GM23338 (cell line): ENCODE data around the gene AMPD3.

ENCODE experiments used
- CREB1 ChIP-seq: fragments of 250-450 bp; sonication (Bioruptor Pico); IDR thresholded peaks from 2 replicates; pipeline ENCODE4 v1.5.0; 2020; ENCODE audit warnings: low read depth, mild to moderate bottlenecking, moderate library complexity
- EZH2 ChIP-seq: fragments of 200-600 bp; sonication (generic); IDR thresholded peaks from one replicate; pipeline ENCODE4 v1.8.0; 2017; ENCODE audit warnings: antibody characterized with exemption, mild to moderate bottlenecking, low read depth; ENCODE audit not compliant: unreplicated experiment
- POLR2AphosphoS5 ChIP-seq: IDR thresholded peaks from 2 replicates; pipeline ENCODE4 v1.6.1; 2016; ENCODE audit warnings: antibody characterized with exemption, low read depth
- TF ChIP-seq, protein P1 (sequence below), 2 experiments: fragments of 200-600 bp in 1 of 2; sonication (generic) in 1 of 2; conservative IDR thresholded peaks; 2 replicates each; pipeline versions ENCODE4 v1.5.1 to v1.6.1; 2016 to 2017; ENCODE audit warnings: antibody characterized with exemption in 2 of 2, low read depth in 2 of 2, mild to moderate bottlenecking in 2 of 2, moderate library complexity in 1 of 2
- TF ChIP-seq, protein P2 (sequence below): fragments of 250-450 bp; sonication (Bioruptor Pico); IDR thresholded peaks from 2 replicates; pipeline ENCODE4 v1.5.0; 2020; ENCODE audit warnings: mild to moderate bottlenecking, moderate library complexity
- TF ChIP-seq, protein P3 (sequence below): IDR thresholded peaks from one replicate; pipeline ENCODE4 v1.6.1; 2018; ENCODE audit warnings: antibody characterized with exemption; ENCODE audit not compliant: unreplicated experiment

DNA sequence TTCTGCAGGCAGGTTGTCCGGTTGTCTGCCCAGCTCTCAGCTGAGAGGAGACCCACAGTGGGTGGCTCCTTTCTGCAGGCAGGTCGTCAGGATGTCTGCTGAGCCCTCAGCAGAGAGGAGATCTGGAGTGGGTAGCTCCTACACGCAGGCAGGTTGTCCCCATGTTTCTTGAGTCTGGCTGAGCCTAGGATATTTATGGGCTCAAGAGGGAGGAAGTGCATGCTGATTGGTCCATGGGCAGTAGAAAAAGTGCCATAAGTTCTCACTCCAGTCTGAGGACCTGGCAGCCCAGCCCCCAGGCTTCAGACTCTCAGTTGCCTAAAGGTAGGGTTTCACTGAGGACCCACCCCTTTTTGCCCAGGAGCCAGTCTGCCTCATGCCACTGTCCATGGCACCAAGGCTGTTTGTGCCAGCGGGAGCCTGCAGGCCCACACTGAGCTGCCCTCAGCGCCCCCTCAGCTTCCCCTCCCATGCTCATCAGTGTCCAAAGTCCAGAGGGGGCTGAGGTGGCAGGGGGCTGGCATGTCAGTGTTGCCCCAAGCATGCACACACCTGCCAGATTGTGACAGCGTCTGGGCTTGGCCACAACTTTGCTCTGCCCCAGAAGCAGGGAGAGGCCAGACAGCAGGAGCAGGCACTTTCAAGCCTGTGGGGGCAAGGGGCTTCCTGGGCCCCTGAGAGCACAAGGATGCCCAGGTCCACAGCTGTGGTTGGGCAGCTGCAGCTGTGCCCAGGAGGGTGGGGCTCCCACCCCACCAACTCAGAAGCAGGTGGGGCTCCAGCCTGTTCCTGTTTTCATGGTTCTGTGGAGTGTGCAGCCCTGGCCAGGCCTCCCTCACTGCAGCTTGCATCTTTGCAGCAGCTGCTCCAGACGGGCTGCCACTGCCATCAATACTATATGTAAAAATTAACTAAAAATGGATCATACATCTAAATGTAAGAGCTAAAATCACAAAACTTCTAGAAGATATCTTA, 89.7 kb downstream of the AMPD3 start:
- TF ChIP-seq, protein P1, sequence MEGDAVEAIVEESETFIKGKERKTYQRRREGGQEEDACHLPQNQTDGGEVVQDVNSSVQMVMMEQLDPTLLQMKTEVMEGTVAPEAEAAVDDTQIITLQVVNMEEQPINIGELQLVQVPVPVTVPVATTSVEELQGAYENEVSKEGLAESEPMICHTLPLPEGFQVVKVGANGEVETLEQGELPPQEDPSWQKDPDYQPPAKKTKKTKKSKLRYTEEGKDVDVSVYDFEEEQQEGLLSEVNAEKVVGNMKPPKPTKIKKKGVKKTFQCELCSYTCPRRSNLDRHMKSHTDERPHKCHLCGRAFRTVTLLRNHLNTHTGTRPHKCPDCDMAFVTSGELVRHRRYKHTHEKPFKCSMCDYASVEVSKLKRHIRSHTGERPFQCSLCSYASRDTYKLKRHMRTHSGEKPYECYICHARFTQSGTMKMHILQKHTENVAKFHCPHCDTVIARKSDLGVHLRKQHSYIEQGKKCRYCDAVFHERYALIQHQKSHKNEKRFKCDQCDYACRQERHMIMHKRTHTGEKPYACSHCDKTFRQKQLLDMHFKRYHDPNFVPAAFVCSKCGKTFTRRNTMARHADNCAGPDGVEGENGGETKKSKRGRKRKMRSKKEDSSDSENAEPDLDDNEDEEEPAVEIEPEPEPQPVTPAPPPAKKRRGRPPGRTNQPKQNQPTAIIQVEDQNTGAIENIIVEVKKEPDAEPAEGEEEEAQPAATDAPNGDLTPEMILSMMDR (conservative IDR thresholded peaks at IDR 0.05; ENCODE audit: low read depth in 2 of 2) = no peak
- TF ChIP-seq, protein P2, sequence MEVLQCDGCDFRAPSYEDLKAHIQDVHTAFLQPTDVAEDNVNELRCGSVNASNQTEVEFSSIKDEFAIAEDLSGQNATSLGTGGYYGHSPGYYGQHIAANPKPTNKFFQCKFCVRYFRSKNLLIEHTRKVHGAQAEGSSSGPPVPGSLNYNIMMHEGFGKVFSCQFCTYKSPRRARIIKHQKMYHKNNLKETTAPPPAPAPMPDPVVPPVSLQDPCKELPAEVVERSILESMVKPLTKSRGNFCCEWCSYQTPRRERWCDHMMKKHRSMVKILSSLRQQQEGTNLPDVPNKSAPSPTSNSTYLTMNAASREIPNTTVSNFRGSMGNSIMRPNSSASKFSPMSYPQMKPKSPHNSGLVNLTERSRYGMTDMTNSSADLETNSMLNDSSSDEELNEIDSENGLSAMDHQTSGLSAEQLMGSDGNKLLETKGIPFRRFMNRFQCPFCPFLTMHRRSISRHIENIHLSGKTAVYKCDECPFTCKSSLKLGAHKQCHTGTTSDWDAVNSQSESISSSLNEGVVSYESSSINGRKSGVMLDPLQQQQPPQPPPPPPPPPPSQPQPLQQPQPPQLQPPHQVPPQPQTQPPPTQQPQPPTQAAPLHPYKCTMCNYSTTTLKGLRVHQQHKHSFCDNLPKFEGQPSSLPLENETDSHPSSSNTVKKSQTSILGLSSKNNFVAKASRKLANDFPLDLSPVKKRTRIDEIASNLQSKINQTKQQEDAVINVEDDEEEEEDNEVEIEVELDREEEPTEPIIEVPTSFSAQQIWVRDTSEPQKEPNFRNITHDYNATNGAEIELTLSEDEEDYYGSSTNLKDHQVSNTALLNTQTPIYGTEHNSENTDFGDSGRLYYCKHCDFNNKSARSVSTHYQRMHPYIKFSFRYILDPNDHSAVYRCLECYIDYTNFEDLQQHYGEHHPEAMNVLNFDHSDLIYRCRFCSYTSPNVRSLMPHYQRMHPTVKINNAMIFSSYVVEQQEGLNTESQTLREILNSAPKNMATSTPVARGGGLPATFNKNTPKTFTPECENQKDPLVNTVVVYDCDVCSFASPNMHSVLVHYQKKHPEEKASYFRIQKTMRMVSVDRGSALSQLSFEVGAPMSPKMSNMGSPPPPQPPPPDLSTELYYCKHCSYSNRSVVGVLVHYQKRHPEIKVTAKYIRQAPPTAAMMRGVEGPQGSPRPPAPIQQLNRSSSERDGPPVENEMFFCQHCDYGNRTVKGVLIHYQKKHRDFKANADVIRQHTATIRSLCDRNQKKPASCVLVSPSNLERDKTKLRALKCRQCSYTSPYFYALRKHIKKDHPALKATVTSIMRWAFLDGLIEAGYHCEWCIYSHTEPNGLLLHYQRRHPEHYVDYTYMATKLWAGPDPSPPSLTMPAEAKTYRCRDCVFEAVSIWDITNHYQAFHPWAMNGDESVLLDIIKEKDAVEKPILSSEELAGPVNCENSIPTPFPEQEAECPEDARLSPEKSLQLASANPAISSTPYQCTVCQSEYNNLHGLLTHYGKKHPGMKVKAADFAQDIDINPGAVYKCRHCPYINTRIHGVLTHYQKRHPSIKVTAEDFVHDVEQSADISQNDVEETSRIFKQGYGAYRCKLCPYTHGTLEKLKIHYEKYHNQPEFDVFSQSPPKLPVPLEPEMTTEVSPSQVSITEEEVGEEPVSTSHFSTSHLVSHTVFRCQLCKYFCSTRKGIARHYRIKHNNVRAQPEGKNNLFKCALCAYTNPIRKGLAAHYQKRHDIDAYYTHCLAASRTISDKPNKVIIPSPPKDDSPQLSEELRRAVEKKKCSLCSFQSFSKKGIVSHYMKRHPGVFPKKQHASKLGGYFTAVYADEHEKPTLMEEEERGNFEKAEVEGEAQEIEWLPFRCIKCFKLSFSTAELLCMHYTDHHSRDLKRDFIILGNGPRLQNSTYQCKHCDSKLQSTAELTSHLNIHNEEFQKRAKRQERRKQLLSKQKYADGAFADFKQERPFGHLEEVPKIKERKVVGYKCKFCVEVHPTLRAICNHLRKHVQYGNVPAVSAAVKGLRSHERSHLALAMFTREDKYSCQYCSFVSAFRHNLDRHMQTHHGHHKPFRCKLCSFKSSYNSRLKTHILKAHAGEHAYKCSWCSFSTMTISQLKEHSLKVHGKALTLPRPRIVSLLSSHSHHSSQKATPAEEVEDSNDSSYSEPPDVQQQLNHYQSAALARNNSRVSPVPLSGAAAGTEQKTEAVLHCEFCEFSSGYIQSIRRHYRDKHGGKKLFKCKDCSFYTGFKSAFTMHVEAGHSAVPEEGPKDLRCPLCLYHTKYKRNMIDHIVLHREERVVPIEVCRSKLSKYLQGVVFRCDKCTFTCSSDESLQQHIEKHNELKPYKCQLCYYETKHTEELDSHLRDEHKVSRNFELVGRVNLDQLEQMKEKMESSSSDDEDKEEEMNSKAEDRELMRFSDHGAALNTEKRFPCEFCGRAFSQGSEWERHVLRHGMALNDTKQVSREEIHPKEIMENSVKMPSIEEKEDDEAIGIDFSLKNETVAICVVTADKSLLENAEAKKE (CRISPR knock-in tag) = no peak
- TF ChIP-seq POLR2AphosphoS5 (no peak), CREB1 (no peak), EZH2 (no peak)
- TF ChIP-seq, protein P3, sequence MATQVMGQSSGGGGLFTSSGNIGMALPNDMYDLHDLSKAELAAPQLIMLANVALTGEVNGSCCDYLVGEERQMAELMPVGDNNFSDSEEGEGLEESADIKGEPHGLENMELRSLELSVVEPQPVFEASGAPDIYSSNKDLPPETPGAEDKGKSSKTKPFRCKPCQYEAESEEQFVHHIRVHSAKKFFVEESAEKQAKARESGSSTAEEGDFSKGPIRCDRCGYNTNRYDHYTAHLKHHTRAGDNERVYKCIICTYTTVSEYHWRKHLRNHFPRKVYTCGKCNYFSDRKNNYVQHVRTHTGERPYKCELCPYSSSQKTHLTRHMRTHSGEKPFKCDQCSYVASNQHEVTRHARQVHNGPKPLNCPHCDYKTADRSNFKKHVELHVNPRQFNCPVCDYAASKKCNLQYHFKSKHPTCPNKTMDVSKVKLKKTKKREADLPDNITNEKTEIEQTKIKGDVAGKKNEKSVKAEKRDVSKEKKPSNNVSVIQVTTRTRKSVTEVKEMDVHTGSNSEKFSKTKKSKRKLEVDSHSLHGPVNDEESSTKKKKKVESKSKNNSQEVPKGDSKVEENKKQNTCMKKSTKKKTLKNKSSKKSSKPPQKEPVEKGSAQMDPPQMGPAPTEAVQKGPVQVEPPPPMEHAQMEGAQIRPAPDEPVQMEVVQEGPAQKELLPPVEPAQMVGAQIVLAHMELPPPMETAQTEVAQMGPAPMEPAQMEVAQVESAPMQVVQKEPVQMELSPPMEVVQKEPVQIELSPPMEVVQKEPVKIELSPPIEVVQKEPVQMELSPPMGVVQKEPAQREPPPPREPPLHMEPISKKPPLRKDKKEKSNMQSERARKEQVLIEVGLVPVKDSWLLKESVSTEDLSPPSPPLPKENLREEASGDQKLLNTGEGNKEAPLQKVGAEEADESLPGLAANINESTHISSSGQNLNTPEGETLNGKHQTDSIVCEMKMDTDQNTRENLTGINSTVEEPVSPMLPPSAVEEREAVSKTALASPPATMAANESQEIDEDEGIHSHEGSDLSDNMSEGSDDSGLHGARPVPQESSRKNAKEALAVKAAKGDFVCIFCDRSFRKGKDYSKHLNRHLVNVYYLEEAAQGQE = no peak
